ENCODE data around the gene ABHD15.
A peak's percentile ranks its signal among the peaks of the same experiment; 100 is the strongest.

ABHD15 gene

DNA sequence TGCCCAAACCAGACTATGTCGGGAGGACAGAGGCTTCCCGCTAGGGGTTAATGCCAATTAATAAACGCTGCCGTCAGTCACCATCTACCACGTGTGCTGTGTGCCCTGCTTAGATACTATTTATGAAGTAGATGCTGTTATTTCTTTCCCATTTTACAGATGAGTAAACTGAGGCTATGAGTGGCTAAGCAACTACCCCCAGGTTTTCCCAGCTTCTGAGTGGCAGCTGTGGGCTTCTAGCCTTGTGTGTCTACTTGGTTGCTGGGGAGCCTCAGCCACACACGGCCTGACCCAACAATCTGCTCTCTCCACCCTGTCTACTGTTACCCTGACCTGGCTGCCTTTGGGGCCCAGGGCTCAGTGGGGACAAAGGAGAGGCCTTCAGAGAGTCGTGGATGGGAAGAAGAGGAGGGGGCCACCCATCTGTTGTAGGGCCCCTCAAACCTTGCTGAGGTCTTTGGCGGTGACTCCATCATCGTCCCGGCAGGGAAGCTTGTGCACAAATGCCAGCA lies 15.5 kb upstream of the ABHD15 start:
- DNase-seq, result no peak

DNA sequence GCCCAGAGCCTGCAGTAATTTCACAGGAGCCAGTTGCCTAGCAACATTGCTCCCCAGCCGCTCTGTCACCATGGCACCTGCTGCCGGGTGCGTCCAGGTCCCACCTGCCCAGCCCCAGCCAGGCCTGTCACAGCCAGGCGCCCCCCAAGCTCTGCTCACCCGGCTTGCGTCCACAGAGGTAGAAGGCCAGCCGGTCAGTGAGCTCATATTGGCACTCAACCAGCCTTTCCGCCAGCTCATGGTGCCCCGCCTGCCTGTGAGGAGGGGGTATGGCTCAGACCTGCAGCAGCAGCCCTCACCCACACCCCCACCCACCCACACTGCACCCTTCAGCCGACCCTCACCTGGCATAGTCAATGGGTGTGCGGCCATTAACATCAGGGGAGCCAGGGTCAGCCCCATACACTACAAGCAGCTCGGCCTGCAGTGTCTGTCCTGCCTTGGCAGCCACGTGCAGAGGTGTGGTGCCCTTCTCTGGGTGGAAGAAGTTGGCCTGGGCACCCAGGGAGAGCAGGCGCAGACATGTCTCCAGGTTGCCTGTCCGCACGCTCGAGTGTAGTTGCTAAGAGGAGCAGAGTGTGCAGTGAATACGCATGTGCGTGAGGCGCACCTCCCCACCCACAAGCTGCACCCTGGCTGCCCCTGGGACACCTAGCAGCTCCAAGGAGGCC lies 14.9 kb upstream of the ABHD15 start:
- no peak for DNase-seq

DNA sequence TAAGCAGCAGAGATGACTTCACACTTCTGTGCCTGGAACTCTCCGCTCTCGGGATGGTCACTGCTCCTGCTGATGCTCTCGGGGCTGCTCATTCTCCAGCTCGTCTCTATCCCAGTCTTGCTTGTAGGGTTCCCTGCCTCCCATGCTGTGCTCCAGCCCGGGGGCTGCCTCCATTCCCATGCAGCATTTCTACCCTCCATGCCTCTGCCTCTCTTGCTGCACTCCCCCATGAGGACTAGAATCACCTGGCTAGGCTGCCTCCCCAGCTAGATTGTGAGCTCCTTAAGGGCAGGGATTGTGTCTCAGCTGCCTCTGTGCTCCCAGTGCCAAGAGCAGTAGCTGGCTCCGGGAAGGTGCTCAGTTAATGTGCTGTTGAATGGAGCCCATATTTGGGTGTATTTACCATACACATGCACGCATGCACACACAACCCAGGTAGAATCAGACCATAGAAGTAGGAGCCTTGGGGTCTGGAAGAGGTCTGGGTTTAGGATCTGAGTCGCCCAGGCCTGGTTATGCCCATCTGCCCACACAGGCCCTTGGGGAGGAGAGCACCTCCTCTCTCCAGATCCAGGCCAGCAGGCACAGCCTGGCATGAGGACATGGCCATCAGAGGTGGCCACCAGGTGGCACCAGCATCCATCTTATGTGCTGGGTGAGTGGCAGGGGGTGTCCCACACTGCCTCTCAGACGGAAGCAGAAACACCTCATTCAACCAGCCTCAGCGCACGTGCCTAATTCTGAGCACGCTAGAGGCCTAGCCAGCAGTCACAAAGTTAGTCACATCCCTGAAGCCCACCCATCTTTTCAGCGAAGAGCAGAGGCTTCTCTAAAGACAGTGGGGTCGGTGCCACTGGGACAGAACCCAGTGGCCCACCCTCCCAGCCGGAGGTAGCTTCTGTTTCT lies 13.3 kb upstream of the ABHD15 start:
- DNase-seq, result peak; percentile 93

DNA sequence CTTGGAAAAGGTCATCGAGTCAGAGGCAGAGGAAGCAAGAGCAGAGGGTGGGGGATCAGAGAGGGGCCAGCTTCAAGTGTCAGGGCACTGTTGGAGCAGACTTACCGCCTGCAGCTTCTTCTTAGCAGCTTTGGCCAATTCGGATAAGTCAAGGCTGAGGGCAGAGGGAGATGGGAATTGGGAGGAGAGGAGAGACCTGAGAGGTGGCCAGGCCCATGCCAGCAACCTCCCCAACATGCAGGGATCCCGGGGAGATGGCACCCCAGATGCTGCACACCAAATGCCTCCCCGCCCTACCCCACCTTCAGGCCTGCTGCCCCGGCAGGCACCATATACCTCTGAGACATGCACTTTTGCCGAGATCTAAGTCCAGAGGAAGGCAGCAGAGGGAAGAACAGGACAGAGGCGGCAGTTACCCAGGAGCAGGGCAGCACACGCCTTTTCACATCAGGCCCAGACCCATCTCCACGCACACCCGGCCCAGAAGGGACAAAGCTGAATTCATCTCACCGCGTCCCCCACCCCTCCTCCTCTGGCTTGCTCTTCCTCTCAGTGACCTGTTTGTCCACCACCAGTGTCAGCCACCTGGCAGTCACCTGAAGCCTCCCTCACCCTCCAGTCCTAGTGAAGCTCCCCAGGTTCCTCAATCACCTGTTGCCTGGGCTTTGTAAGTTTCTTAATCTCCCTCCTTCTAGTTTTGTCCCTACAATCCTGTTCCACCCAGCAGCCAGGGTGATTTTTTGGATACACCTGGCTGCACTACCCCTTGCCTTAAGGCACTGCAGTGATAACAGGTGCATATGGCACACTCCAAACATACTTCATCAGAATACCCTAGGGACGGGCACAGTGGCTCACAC lies 12.0 kb upstream of the ABHD15 start:
- DNase-seq, result no peak

DNA sequence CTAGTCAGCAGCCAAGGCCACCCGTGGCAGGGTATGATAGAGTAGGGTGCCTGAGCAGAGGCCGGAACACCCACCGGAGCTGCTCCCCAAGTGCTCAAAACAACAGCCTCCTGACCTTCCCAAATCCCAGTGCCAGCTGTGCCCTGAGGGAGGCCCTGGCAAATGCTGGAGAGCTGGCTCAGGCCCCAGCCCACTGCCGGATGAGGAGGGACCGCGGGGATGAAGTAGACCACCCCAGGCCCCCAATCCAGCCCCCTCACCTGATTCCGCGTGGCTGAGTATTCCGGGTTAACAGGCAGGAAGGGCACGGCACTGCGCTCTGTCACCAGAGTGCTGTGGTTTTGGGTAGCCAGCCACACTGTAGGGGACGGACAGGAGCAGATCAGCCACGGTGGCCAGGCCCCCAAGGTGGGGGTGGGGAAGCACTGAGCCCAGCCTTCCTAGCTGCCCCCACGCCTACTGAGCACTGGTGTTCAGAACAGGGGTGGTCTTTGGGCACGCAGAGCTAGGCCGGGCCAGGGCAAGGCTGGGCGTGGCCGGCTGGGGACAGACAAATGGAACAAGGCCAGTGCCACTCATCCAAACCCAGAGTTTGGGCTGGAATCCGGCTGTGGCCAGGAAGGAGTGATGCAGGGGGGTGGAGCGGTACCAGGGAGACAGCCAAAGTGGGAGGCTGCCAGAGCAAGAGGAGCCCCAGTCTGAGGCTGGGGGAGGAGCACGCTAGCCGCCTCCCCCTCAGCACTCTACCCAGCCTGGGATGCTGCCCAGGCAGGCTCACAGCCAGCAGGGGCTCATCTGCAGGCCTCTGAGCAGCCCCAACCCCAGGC lies 10.8 kb upstream of the ABHD15 start:
- DNase-seq, result no peak

DNA sequence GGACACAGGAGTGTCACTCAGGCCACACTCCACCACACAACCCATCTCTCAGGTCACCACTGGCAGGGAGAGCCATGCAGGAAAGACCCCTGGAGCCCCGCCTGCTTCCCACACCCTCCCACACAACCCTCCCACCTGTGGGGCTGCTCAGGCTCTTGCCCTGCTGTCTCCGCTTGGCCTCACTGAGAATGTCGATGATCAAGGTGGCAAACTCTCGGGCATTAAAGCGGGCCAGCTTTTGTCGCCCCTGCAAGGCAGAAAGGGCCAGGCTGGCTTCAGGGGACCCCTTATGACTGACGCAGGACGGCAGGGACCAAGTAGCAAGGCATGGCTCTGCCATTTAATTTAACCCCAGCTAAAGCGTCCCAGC lies 10.1 kb upstream of the ABHD15 start:
- DNase-seq, result no peak

DNA sequence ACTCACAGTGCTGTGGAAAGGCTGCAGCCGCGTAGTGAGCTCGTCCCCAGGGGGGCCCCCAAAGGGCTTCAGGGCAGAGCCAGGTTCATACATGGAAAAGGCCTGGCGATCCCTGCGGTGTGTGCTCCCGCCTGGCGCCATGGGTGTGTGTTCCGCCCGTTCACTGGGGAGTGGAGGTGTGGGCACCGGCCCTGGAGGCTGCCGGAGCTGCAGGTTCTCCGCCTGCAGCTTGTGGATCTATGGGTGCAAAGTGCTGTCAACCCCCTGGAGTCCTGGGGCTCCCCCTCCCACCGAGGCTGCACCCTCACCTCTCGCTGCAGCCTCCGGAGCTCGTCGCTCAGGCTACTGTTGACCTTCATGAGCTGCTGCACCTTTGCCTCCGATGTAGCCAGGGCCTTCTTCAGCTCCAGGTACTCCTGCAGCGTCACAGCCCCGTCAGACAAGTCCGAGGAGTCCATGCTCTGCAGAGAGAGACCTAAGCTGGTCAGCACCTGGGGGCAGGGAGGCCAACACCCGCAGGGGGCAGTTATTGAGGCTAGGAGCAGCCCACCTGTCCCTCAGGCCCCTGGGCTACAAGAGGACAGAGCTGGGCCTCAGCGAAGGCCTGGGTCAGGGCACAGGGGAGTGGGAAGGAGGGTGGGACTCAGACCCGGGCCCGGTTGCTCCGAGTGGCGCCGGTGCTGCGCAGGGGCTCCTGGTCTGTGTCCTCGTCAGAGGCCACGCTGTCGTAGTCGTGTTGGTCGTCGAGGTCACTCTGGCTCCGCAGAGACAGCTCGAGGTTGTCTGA lies 9.6 kb upstream of the ABHD15 start:
- peak; percentile 10 for DNase-seq

DNA sequence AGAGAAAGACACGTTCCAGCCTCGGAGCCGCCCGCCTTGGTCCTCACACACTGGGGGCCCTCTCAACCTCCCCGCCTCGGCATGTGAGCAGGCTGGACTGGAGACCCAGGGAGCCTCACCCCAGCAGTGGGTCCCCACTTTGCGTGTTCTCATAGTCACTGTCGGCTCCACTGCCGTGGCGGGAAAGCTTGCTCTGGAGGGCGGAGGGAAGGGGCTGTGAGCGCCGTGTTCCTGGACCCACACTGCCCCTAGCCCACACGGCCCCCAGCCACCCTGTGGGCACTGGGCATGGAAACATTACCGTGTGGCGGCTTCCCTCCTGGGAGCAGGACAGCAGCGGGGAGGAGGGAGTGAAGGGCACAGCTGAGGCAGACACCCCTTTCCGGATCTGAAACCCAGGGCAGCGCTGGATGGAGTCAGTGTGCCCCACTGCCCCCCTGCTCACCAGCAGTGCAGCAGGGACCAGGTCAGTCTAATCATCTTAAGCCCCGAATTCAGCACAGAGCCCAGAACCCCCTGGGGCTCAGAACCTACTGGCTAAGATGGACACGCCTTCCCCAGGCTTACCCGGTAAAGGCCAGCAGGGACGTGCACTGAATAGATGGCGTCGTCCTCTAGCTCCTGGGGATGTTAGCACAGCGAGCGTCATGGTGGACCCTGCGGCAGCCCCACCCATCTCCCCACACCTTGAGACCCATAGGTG lies 8.8 kb upstream of the ABHD15 start:
- no peak for DNase-seq

DNA sequence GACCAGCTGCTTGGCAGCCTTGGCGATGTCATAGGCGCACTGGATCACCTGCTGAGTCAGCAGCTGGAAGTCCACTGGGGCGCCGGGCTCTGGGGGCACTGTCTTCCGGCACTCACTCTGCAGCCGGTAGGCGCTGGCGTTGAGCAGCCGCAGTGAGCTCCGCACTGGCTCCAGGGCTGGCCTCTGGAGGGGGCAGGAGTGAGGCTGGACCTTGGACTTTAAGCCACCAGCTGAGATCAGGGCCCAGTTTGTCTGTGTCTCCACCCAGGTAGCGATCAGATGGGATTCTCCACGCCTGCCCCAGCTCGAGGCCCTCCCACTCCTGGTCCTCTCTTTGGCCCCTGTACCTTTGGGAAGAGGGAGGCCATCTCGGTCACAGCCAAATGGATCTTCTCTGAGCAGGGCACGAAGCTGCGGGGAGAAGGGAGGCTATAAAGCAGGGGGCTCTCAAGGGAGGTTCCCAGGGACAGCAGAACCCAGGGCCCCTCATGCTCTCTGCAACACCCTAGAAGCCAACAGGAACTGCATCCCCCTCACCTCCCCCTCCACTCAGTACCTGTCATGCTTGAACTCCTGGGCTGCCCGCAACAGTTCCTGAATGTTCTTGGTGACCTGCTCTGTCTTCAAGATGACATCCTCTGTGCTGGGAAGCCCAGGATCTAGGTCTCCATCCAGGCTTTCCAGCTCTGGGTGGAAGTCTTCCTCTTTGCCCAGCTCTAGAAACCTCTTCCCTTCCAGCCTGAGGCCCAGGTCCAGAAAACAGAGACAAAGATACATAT lies 8.1 kb upstream of the ABHD15 start:
- peak; percentile 3 for DNase-seq

DNA sequence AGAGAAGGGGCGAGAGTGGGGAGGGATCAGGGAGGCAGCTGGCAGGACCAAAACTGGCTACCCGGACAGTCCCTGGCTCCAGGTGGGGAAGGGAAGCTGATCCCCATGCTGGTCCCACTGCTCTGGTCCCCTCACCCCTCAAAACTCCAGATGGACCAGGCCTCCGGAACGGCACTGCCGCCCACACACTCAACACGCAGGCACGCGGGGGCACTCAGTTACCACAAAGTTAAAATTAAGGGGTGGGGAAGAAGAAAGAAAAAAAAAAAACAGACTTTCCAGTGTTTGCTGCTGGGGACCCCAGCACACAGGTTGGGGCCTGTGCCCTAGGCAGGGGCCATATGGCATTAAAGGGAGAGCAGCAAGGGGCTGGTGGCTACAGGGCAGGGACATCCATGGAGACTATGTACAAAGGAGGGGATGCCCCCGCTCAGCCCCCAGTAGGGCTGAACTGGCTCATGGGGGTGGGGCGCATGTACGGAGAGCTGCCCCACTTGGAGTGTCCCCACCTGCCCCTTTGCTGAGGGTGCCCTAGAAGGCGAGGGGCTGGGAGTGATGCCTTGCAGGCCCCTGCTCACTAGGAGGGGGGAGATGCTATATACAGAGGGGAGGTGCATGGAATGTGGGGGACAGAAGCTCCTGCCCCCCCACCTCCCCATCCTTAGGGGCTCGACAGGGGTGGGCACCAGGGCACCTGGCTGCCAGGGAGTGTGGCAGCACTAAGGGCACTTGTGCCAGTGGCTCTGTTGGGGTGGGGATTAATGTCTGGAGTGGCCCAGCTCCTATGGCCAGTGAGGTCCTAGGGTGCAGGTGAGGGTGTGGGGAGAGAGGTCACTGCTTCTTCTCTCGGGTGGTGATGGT lies 7.3 kb upstream of the ABHD15 start:
- peak; percentile 7 for DNase-seq

DNA sequence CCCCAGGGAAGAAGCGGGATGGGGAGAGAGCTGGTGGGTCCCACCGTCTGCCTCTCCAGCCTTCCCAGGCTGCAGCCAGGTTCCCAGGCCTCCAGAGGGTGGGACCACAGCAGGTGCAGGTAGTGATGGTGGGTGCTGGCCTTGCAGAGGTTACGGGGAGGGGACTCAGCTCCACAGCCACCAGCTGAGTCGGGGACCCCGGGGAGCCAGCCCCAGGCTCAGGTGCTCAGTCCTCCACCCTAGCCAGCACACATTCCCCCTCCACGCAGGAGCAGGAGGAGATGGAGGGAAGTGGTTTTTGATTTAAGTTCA lies 6.7 kb upstream of the ABHD15 start:
- DNase-seq, result peak; percentile 5

DNA sequence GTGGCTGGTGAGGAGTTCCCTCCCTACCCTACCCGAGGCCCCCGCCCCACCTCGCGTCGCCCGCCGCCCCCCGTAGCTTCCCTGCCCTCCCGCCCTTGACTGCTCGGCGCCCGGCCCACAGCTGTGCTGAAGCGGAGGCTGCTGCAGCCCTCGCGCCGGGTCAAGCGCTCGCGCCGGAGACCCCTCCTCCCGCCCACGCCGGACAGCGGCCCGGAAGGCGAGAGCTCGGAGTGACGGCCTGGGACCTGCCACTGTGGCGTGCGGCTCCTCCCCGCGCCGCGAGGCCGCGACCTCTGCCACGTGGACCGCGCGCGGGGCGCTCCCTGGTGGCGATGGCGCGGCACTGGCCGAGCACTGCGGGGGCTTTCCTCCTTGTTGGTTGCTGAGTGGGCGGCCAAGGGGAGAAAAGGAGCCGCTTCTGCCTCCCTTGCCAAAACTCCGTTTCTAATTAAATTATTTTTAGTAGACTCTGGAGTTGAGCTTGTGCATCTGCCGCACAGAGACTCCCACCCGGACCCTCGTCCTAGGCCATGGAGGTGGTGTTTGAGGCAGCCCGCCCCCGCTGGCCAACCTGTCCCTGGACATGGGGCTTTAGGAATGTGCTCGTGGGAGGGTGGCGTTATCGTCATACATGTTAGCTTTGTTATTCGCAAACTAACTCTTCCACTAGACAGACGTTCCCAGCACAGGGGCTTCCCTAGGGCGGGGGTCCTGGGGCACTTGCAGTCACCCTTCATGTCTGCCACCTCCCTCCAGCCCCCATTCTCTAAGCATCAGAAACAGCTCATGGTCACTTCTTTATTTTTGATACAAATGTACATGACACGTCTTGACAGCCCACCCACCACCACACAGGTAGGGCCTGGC lies 6.1 kb upstream of the ABHD15 start:
- DNase-seq, result peak; percentile 64

DNA sequence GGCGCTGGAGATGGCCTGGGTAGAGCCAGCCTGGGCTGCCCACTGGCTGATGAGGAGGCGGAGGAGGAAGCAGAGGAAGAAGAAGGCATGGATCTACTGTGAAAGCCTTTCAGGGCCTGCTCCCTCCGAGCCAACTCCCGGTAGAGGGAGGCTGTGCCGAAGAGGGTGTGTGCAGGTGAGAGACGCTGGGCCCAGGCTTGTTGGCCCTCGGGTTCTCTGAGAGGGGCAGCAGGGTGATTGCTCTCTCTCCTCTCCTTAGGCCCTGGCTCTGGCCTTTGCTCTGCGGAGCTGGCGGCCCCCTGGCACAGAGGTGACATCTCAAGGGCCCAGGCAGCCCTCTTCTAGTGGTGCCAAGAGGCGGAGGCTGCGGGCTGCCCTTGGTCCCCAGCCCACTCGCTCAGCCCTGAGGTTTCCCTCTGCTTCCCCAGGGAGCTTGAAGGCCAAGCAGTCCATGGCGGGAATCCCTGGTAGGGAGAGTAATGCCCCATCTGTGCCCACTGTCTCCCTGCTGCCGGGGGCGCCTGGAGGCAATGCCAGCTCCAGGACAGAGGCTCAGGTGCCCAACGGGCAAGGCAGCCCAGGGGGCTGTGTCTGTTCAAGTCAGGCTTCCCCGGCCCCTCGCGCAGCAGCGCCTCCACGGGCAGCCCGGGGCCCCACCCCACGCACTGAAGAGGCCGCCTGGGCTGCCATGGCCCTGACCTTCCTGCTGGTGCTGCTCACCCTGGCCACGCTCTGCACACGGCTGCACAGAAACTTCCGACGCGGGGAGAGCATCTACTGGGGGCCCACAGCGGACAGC lies 5.2 kb upstream of the ABHD15 start:
- no peak for DNase-seq

DNA sequence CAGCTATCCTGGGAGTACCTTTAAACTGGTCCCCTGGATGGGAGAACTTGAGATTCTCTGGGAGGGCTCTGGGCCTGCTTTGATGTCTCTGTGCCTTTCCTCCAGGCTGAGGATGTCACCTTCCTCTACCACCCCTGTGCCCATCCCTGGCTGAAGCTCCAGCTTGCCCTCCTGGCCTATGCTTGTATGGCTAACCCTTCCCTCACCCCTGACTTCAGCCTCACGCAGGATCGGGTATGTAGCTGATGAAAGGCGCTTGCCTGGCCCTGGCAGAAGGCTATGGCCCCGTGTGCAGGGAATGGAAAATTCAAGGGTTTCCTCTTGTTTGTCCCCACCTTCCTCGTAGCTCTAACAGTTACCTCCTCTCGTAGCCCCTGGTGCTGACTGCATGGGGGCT lies 4.6 kb upstream of the ABHD15 start:
- DNase-seq, result no peak

DNA sequence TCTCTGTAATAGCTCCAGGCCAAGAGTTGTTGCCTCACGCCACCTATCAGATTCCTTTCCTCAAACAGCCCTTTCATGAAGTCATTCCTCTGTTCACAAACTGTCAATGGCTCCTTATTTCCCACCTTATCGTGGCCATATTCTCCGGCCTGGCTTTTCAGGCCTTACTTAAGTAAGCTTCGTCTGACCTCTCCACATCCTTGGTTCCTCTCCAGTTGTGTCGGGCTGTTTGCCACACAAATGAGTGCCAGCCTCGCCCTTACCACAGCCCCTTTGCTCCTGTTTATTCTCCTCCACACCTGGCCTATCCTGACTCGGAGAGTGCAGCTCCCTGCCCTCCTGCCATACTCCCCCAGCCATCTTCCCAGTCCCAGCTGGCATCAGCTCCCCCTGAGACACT lies 3.7 kb upstream of the ABHD15 start:
- DNase-seq, result no peak

DNA sequence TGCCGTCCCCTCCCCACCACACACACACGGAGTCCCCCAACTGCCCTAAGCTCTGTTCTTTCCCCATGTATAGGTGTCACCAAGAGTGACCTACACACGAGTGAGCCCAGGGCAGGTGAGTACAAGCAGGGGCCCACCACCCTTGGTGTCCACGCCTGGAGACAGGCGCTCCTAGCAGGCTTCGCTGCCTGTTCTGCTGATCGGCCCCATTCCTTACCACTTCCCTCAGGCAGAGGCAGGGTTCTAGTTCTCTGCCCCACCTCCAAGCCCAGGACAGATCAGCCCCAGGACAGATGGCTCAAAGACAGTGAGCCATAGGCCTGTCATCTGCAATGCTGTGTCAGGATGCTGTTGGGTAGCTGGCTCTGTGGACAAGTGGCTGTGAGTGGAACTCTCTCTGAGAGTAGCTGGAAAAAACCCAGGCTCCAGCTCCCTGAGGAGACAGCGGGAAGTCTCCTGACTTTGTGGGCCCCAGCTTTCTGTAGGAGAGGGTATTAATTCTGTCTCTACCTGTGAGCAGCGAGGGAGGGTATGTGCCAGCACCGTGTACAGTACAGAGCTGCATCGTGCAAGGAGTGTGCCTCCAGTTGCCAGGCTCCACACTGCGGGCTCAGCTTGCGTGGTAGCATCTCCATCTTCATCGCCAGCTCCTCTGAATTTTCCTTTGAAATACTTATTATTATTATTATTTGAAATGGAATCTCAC lies 2.6 kb upstream of the ABHD15 start:
- DNase-seq, result no peak
